Right atrium auricular region (tissue), 2 donors: Measurements from ENCODE around the gene PPL. TPM values are rescaled to one million over a fixed set of nuclear protein-coding genes. Genes with fewer than 3 reads are reported as not detected.

ENCODE experiments used
- DNase-seq: peaks from one replicate; pipeline ENCODE4 v3.0.0-alpha.2; 2019; ENCODE audit warnings: low spot score
- H3K27ac ChIP-seq, 2 donors: fragments of 200-600 bp; sonication (generic); 1 replicate in 1 of 2; 2 replicates in 1 of 2; pipeline ENCODE4 v1.5.1; 2016 to 2019
- H3K27me3 ChIP-seq, 2 donors: fragments of 200-600 bp; sonication (generic); one replicate each; pipeline versions ENCODE4 v1.5.1 to v1.6.0; 2017 to 2019
- H3K36me3 ChIP-seq: fragments of 200-600 bp; sonication (generic); one replicate; pipeline ENCODE4 v1.5.1; 2016
- H3K4me1 ChIP-seq, 2 donors: fragments of 200-600 bp; sonication (generic); one replicate each; pipeline versions ENCODE4 v1.5.1 to v1.6.0; 2017 to 2019
- H3K4me3 ChIP-seq, 2 donors: fragments of 200-600 bp; sonication (generic); 1 replicate in 1 of 2; 2 replicates in 1 of 2; pipeline ENCODE4 v1.5.1; 2017 to 2019; ENCODE audit warnings: mild to moderate bottlenecking in 1 of 2, moderate library complexity in 1 of 2
- H3K9me3 ChIP-seq, 2 donors: fragments of 200-600 bp; sonication (generic); one replicate each; pipeline ENCODE4 v1.5.1; 2019
- total RNA-seq, 2 donors: library from RNA; depleted of rRNA; stranded (reverse); fragments of >200 nt; gene quantifications; one replicate each; pipeline ENCODE4 v1.1.0, GENCODE V29; 2016
- TF ChIP-seq, protein P1 (sequence below), 2 donors: fragments of 200-600 bp; sonication (generic); IDR thresholded peaks; one replicate each; pipeline ENCODE4 v1.5.1; 2019; ENCODE audit warnings: antibody characterized with exemption in 2 of 2

Gene PPL
- total RNA-seq, 2 donors from 2014 or later = 7.5 to 17.1 TPM

DNA sequence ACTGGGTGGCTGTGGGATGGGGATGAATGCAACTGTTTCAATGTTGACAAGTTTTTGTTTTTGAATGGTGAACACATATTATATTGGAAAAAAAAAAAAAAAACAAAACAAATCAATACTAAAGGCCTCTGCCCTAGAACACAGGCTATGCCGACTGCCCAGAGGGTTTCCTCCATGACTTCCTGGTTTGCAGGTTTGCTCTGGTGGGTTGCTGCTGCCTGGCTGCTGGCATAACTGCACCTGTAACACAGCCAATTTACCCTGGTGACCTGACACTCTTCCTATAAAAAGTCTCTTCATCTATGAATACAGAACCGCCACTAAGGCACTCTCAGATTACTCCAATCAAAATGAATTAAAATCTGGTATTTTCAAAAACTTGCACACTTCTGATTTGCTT is 100.2 kb downstream of the PPL start:
- Histone ChIP-seq H3K9me3 (no peaks in the 10 kb centered on the region), H3K4me1 (peaks cover 0 to 9% of the 10 kb centered on the region in 2 donors), H3K36me3 (peaks cover 57% of the 10 kb centered on the region), H3K27ac (peak overlapping the region; percentile 45 to 62), H3K4me3 (no peak overlapping the region), H3K27me3 (no peaks in the 10 kb centered on the region)
- TF ChIP-seq, protein P1, sequence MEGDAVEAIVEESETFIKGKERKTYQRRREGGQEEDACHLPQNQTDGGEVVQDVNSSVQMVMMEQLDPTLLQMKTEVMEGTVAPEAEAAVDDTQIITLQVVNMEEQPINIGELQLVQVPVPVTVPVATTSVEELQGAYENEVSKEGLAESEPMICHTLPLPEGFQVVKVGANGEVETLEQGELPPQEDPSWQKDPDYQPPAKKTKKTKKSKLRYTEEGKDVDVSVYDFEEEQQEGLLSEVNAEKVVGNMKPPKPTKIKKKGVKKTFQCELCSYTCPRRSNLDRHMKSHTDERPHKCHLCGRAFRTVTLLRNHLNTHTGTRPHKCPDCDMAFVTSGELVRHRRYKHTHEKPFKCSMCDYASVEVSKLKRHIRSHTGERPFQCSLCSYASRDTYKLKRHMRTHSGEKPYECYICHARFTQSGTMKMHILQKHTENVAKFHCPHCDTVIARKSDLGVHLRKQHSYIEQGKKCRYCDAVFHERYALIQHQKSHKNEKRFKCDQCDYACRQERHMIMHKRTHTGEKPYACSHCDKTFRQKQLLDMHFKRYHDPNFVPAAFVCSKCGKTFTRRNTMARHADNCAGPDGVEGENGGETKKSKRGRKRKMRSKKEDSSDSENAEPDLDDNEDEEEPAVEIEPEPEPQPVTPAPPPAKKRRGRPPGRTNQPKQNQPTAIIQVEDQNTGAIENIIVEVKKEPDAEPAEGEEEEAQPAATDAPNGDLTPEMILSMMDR (IDR thresholded peaks at IDR 0.05) = no peak
- no peak for DNase-seq

DNA sequence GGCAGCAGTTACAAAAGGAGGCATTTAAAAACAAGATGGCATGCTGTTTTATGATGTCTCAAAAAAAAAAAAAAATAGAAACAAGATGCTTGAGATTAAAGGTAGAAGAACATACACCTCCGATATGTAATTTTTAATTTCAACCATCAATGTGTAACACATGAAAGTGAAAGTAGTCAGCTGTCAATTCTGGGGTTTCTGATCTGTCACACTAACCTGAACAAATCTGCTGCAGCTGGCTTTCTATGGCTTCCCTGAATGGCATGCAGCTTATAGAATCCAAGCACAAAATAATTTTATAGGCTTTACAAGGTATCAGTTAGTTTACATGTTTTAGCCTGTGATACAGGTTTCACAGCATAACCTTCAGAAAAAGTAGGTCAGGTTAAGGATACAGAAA is 103.4 kb downstream of the PPL start:
- peaks cover 54% of the 10 kb centered on the region for H3K36me3 ChIP-seq
- H3K27me3 ChIP-seq = no peaks in the 10 kb centered on the region
- TF ChIP-seq, protein P1 (IDR thresholded peaks at IDR 0.05) = no peak
- DNase-seq = no peak
- H3K9me3 ChIP-seq = no peaks in the 10 kb centered on the region
- H3K4me1 ChIP-seq = peaks cover 0 to 30% of the 10 kb centered on the region in 2 donors
- no peak overlapping the region for H3K27ac ChIP-seq
- H3K4me3 ChIP-seq = no peak overlapping the region

DNA sequence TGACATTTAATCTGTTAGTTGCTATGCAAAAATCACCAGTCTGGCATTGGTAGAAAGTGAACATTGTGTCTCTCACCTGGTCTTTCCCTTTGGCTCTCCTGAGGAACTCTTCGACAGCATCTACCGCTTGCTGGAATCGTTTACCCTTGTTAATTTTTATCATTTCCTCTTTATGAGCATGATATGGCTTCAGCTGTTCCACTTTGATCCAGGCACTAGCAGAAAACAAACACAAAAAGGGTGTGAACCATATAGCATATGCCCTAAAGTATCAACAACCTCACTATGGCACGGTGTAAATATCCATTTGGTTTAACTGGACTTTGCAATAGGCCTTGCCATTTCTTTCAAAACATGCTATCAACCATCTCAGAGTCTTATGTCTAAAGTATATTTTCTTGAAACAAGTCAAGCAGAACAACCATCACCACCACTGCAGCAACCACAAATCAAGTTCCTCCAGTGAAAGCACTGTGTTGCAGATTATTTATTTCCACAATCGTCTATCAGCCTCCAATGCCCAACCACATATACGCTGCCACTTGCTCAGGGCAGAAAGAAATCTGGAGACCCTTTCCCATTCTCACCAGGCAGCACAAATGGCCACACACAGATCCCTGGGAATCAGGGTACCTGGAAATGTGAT is 104.1 kb downstream of the PPL start:
- H3K4me1 ChIP-seq = peaks cover 0 to 38% of the 10 kb centered on the region in 2 donors
- peaks cover 61% of the 10 kb centered on the region for H3K36me3 ChIP-seq
- H3K27me3 ChIP-seq = no peaks in the 10 kb centered on the region
- H3K4me3 ChIP-seq = no peak overlapping the region
- H3K27ac ChIP-seq = no peak overlapping the region
- H3K9me3 ChIP-seq = no peaks in the 10 kb centered on the region
- TF ChIP-seq, protein P1 (IDR thresholded peaks at IDR 0.05) = no peak
- DNase-seq = no peak

Other genes starting within 250 kb of the PPL start
- 10 to 100 TPM; 25.5 to 61.5 TPM for gene NUDT16L1, start 243.6 kb downstream of the PPL start, total RNA-seq
- gene ANKS3, start 202.9 kb downstream of the PPL start, total RNA-seq = 10 to 100 TPM in 1 of 2 donors, 1 to 10 TPM in 1; 6.7 to 13.5 TPM
- under 1 TPM; 0.39 to 0.44 TPM for gene DNAAF8, start 202.6 kb downstream of the PPL start, total RNA-seq
- gene ZNF500, start 170.0 kb downstream of the PPL start, total RNA-seq = 1 to 10 TPM; 4.3 to 7.5 TPM
- gene SEPTIN12, start 148.8 kb downstream of the PPL start, total RNA-seq = not detected
- not detected for gene SMIM22, start 141.8 kb downstream of the PPL start, total RNA-seq
- gene ROGDI, start 134.5 kb downstream of the PPL start, total RNA-seq = 10 to 100 TPM; 50.0 to 65.6 TPM
- 10 to 100 TPM; 37.4 to 39.4 TPM for gene GLYR1, start 89.9 kb downstream of the PPL start, total RNA-seq
- gene UBN1, start 89.7 kb downstream of the PPL start, total RNA-seq = 10 to 100 TPM; 26.1 to 29.7 TPM
- 1 to 10 TPM in 1 of 2 donors, under 1 TPM in 1; 0.28 to 2.0 TPM for gene SEC14L5, start 21.2 kb upstream of the PPL start, total RNA-seq
- gene NAGPA, start 96.8 kb upstream of the PPL start, total RNA-seq = 10 to 100 TPM in 1 of 2 donors, 1 to 10 TPM in 1; 8.1 to 12.7 TPM
- 1 to 10 TPM; 5.2 to 5.4 TPM for gene C16orf89, start 128.8 kb upstream of the PPL start, total RNA-seq
- 10 to 100 TPM; 10.5 to 14.3 TPM for gene ALG1, start 134.7 kb upstream of the PPL start, total RNA-seq
- gene EEF2KMT, start 160.6 kb upstream of the PPL start, total RNA-seq = 1 to 10 TPM; 2.8 to 6.0 TPM